NCI-H1930 (cell line): ENCODE data around the gene TIMM44.
A peak's percentile ranks its signal among the peaks of the same experiment; 100 is the strongest.
"Not testable (repeated sequence)": the region's sequence is repeated elsewhere in the genome, so short reads cannot be mapped to it uniquely, and the experiment has no call there.

Source experiments
- DNase-seq, 2 experiments: peaks; one replicate each; lab custom pipeline; 2025; lab: John Stamatoyannopoulos, UW

The TIMM44 gene

GRCh38 chr19:7925171-7925851, 18.2 kb downstream of the TIMM44 start:
- DNase-seq, result peak; percentile 72 to 86

GRCh38 chr19:7924651-7925170, 18.8 kb downstream of the TIMM44 start:
- DNase-seq, result no peak

DNA sequence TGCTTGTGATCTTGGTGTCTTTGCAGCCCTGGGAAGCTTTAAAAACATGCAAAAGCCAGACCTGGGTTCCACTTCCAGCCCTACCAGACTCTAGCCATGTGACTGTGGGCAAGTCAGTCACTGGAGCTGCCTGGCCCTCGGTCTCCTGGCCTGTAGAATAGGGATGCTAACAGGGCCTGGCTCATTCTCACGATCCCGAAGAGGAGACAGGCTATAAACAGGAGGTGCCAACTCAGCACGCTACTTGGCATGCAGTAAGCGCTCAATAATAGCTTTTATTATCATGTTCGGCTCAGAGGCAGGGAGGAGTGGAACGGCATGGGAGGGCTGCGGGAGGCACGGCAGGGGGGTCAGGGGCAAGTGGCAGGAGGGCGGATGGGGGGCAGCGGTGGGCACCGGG, 19.2 kb downstream of the TIMM44 start:
- no peak for DNase-seq

DNA sequence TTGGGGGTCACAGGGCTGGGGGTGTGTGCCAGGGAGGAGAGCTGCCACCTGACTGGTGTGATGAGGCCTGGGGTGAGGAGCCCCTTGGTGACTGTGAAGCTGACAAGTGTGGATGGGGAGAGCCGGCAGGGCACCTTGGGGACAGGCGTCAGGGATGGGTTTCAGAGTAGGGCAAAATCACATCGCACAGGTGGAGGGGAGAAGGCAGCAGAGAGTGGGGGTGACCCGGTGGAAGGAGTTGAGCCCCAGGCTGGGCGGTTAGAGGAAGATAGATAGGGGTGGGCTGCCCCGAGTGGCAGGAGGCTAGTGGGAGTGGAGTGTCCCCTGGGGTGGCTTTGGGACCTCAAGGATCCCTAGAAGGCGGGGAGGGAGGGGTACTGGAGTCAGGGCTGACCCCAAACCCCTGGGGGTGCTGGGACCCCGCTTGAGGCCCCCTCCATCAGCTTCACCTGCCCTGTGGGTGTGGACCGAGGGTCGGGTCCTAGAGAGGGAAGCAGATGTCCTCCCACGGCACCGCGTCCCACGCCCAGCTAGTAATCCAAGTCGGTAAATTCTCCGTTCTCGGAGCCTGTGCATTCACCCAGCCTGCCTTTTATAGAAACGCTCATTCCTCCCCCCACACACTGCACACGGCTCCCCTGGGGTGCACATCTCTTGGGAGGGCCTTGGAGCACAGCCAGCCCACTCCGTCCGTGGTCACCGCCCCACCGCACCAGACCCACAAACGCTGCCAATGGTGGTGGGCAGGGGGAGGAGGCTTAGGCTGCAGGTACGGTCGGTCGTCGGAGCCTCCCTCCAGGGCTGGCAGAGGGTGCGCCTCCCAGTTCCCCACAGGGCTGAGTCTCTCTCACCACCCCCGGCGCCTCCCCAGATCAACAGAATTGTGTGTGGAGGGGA, 19.9 kb downstream of the TIMM44 start:
- DNase-seq, result no peak

DNA sequence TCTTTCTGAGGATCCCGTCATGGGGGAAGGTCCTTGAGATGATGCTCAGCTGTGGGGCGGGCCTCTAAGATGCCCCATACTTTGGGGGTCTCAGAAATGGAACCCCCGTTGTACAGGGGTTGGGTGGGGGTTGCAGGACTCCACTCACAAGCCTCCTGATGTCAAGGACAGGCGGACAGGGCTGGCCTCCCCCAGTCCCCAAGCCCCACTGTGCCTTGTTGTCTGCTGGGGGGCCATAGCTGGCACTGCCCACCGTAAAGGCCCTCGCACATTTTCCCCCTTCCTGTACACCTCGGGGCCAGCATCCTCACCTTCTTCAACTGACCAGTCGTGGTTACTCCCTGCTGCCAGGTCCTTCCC, 20.6 kb downstream of the TIMM44 start:
- no peak for DNase-seq

- no peak for DNase-seq
These were observed 21.3 kb downstream of the TIMM44 start for GRCh38 chr19:7921967-7922835.

DNA sequence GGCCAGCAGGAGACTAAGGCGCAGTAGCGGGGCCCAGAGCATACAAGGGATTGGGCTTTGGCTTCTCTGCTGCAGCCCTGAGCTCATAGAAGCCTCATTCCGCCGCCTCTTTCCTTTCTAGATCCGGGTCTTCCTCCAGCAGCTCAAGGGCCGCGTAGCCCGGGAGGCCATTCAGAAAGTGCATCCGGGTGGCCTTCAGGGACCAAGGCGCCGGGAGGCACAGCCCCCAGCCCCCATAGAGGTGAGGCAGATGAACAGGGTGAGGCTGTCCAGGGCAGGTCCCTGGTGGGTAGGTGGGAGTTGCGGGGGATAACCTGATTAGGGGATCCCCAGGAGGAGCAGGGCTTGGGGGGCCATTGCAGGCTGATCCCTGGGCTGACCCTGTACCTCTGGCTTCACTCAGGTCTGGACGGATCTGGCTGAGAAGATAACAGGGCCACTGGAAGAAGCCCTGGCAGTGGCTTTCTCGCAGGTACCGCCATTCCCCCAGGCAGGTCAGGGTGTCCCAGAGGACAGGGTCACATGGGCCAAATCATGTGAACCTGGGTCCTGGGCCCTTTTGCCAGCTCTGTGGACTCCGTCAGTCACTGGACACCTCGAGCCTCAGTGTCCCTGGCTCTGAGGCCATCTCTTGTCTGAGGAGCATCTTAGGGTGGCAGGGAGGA, 22.0 kb downstream of the TIMM44 start:
- no peak for DNase-seq

- peak; percentile 81 to 87 for DNase-seq
These were observed 22.8 kb downstream of the TIMM44 start for GRCh38 chr19:7920519-7921301.

- peak; percentile 83 to 86 for DNase-seq
These were observed 23.6 kb downstream of the TIMM44 start, which contains the start of gene SNAPC2 for GRCh38 chr19:7919610-7920518. TSS of gene SNAPC2 (plus strand) at chr19:7920338. CDS start at chr19:7920367, 29 bp downstream.

- DNase-seq, result no peak
These were observed 24.6 kb downstream of the TIMM44 start for GRCh38 chr19:7918615-7919421.

DNA sequence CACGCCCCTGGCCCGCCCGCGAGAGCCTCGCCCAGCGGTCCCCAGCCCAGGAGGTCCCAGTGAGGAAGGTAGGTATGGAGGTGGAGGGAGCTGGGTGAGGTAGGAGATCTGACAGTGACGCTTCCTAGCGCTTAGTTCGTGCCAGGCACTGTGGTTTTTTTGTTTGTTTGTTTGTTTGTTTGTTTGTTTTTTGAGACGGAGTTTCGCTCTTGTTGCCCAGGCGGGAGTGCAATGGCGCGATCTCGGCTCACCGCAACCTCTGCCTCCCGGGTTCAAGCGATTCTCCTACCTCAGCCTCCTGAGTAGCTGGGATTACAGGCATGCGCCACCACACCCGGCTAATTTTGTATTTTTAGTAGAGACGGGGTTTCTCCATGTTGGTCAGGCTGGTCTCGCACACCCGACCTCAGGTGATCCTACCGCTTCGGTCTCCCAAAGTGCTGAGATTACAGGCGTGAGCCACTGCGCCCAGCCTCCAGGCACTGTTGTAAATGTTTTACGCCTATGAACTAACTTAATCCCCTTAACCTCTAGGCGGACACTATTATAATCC, 25.3 kb downstream of the TIMM44 start:
- not testable (repeated sequence) for DNase-seq

DNA sequence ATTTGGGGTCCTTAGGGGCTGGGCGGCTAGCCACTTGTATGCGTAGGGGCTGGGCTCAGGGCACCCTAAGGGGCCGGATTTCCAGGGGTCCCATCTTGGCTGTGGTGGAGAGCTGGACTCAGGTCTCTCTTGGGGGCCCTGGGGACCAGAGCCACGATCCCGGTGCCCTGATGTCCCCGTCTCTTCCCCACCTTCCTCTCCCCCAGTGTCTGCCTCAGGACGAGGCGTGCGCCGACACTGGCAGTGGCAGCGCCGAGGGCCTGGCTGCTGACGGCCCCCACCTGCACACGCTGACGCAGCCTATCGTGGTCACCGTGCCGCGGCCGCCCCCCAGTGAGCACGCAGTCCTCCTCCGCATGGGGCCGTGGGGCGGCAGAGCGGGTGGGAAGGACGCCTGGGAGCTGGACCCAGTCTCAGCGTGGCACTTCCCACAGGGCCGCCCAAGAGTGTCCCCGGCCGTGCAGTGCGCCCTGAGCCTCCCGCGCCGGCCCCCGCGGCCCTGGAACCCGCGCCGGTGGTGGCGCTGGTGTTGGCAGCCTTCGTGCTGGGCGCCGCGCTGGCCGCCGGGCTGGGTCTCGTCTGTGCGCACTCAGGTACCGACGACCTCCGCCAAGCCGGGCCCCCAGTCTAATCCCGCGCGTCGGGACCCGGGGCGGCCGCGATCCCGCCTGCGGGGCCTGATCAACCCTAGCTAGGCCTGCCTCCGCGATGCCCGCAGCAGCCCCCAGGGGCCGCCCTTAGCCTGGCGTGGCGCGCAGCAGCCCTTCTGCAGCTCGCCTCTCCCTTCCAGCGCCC, 26.0 kb downstream of the TIMM44 start:
- peak; percentile 39 to 72 for DNase-seq

- DNase-seq, result no peak
These were observed 26.6 kb downstream of the TIMM44 start for GRCh38 chr19:7916955-7917266.

DNA sequence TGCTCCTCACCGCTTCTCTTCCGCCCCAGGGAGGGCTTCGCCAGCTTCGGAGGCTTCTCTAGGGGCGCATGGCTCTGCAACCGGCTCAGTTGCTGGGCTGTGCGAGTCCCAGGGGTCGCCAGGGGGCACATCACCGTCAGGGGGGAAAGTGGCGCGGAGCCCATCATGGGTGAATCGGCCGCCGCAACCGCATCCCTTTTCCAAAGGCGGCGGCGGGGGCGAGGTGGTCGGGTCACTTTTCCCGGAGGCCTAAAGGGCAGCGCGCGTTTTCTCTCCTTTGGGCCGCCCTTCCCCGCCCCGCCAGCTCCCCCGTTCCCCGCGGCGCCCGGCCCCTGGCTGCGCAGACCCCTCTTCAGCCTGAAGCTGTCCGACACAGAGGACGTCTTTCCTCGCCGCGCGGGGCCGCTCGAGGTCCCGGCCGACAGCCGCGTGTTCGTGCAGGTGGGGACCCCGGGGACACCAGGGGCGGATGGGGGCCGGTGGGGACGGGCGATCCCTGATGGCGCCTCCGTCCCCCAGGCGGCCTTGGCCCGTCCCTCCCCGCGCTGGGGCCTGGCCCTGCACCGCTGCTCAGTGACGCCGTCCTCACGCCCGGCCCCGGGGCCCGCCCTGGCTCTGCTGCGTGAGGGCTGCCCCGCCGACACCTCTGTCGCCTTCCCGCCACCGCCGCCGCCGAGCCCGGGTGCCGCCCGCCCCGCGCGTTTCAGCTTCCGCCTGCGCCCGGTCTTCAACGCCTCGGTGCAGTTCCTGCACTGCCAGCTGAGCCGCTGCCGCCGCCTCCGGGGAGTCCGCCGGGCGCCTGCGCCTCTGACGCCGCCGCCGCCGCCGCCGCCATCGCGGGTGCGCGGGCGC, 27.1 kb downstream of the TIMM44 start:
- DNase-seq, result no peak

DNA sequence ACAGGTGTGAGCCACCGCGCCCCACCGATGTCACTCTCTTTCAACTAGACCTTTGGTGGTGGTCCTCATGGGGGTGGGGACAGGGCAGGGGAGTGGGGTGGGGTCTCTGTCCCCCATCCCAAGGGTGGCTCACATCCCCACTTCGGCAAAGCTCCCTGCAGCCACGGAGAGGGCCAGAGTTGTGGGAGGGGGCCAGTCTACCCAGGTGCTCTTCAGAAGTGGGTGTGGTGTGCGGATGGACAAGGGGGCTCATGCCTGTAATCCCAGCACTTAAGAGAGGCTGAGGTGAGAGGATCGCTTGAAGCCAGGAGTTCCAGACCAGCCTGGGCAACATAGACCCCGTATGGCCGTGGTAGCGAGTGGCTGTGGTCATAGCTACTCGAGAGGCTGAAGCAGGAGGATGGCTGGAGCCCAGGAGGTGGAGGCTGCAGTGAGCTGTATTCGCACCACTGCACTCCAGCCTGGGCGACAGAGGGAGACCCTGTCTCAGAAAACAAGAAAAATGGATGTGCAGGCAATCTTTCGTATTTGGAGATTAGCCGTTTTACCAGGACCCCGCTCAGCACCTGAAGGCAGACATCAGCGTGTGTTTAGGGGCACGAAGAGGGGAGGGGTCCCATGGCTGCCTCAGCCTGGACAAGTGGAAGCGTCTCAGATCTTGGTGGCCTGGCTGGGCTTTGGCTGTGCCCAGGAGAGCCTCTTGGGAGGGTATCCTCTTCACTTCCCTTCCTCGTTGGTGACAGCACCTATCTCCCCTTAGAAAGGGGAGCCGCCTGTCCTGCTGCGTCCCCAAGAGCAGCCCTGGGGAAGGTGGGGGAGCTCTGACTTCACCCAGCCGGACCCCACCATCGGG, 28.0 kb downstream of the TIMM44 start:
- no peak for DNase-seq

- DNase-seq, result no peak
These were observed 28.8 kb downstream of the TIMM44 start, which contains the start of gene TGFBR3L for GRCh38 chr19:7914598-7915045. TSS of gene TGFBR3L (plus strand) at chr19:7914830.
